ENCODE measurements around the gene FDCSP. TPM values are rescaled to one million over a fixed set of nuclear protein-coding genes. Genes with fewer than 3 reads are reported as not detected.

Gene FDCSP
- total RNA-seq, 1 experiment from 2014 or later, result not detected

- DNase-seq, result peak; percentile 57 to 71
- H3K4me1 ChIP-seq, result peaks cover 39% of the 10 kb centered on the region
- Mint-ChIP-seq H3K9me3 (ENCODE audit: unreplicated experiment) (peaks cover 17% of the 10 kb centered on the region), H3K36me3 (ENCODE audit: insufficient read depth, unreplicated experiment) (peaks cover 8% of the 10 kb centered on the region), H3K27me3 (ENCODE audit: insufficient read depth, unreplicated experiment) (no peaks in the 10 kb centered on the region), H3K4me1 (ENCODE audit: low read depth, unreplicated experiment) (peaks cover 37% of the 10 kb centered on the region), H3K27ac (ENCODE audit: unreplicated experiment) (peak overlapping the region; percentile 90), H3K4me3 (ENCODE audit: unreplicated experiment) (peak overlapping the region; percentile 68)
- no peaks in the 10 kb centered on the region for H3K36me3 ChIP-seq (ENCODE audit: control insufficient read depth, insufficient read depth, low read length)
- CTCF ChIA-PET, result interaction anchor here (0.6 to 2.3 kb wide), 7 partner anchors 15 to 388 kb away, joined by 3 to 15 read pairs (median 9); no protein-coding TSS in a partner anchor
- no peaks in the 10 kb centered on the region for H3K9me3 ChIP-seq
- no TSS peak for BruUV-seq (replicated peaks)
- H3K27me3 ChIP-seq (replicated peaks; ENCODE audit: control insufficient read depth, insufficient read depth, low read length), result no peaks in the 10 kb centered on the region
- peak; percentile 58 to 82 for TF ChIP-seq CTCF (IDR thresholded peaks at IDR 0.05; ENCODE audit: insufficient read depth in 1 of 2, low read depth in 1 of 2, low read length in 1 of 2, severe bottlenecking in 1 of 2, unreplicated experiment in 1 of 2)
- H3K4me3 ChIP-seq (ENCODE audit: low read depth, low read length), result no peak overlapping the region
- intact Hi-C loops (cut with micrococcal nuclease; ENCODE audit: unreplicated experiment), result loop anchor here (1.0 to 2.0 kb wide), 7 partner anchors 85 to 495 kb away; no protein-coding TSS in a partner anchor
- POLR2A ChIA-PET, result interaction anchor here (1.4 kb wide), 1 partner anchor 200 kb away, joined by 5 read pairs; no protein-coding TSS in a partner anchor
Observed at GRCh38 chr4:70183168-70183939, 42.6 kb upstream of the FDCSP start.

DNA sequence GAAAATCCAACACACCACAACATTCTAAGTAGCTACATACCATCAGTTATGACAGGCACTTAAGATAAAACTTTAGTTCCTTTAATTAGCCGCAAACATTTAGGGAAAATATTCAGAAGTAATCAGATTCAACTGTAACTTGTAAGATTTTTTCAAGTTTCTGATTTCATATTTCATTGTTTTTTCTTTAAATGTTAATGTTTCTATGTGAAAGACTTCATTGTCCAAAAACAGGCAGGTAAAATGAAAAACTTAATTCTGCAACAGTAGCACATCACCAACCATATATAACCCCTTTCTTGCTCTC lies 42.0 kb upstream of the FDCSP start:
- ChIA-PET CTCF (interaction anchor here (0.6 to 2.3 kb wide), 7 partner anchors 14 to 388 kb away, joined by 3 to 15 read pairs (median 9); no protein-coding TSS in a partner anchor), POLR2A (no interaction called here)
- peaks cover 37% of the 10 kb centered on the region for H3K4me1 Mint-ChIP-seq (ENCODE audit: low read depth, unreplicated experiment)
- no peaks in the 10 kb centered on the region for H3K27me3 ChIP-seq (replicated peaks; ENCODE audit: control insufficient read depth, insufficient read depth, low read length)
- no peak overlapping the region for H3K4me3 Mint-ChIP-seq (ENCODE audit: unreplicated experiment)
- no TSS peak for BruUV-seq (replicated peaks)
- no peaks in the 10 kb centered on the region for H3K36me3 ChIP-seq (ENCODE audit: control insufficient read depth, insufficient read depth, low read length)
- H3K27ac Mint-ChIP-seq (ENCODE audit: unreplicated experiment), result peak overlapping the region; percentile 90
- no peak for TF ChIP-seq CTCF (IDR thresholded peaks at IDR 0.05; ENCODE audit: insufficient read depth in 1 of 2, low read depth in 1 of 2, low read length in 1 of 2, severe bottlenecking in 1 of 2, unreplicated experiment in 1 of 2)
- no peak for DNase-seq
- H3K9me3 Mint-ChIP-seq (ENCODE audit: unreplicated experiment), result peaks cover 17% of the 10 kb centered on the region
- peaks cover 8% of the 10 kb centered on the region for H3K36me3 Mint-ChIP-seq (ENCODE audit: insufficient read depth, unreplicated experiment)
- intact Hi-C loops (cut with micrococcal nuclease; ENCODE audit: unreplicated experiment), result loop anchor here (1.0 to 2.0 kb wide), 7 partner anchors 85 to 495 kb away; no protein-coding TSS in a partner anchor
- H3K27me3 Mint-ChIP-seq (ENCODE audit: insufficient read depth, unreplicated experiment), result no peaks in the 10 kb centered on the region
- H3K4me1 ChIP-seq, result peaks cover 39% of the 10 kb centered on the region
- H3K4me3 ChIP-seq (ENCODE audit: low read depth, low read length), result no peak overlapping the region
- no peaks in the 10 kb centered on the region; the same call in 1 of the 2 replicates for H3K9me3 ChIP-seq

- no TSS peak for BruUV-seq (replicated peaks)
- Mint-ChIP-seq H3K36me3 (ENCODE audit: insufficient read depth, unreplicated experiment) (peaks cover 6% of the 10 kb centered on the region), H3K4me1 (ENCODE audit: low read depth, unreplicated experiment) (peaks cover 33% of the 10 kb centered on the region), H3K27ac (ENCODE audit: unreplicated experiment) (no peak overlapping the region), H3K27me3 (ENCODE audit: insufficient read depth, unreplicated experiment) (no peaks in the 10 kb centered on the region), H3K9me3 (ENCODE audit: unreplicated experiment) (peaks cover 25% of the 10 kb centered on the region), H3K4me3 (ENCODE audit: unreplicated experiment) (no peak overlapping the region)
- DNase-seq, result no peak
- H3K4me3 ChIP-seq (ENCODE audit: low read depth, low read length), result no peak overlapping the region
- ChIA-PET CTCF (no interaction called here), POLR2A (no interaction called here)
- intact Hi-C loops (cut with micrococcal nuclease; ENCODE audit: unreplicated experiment), result no loop called here
- peaks cover 23% of the 10 kb centered on the region for H3K4me1 ChIP-seq
- H3K36me3 ChIP-seq (ENCODE audit: control insufficient read depth, insufficient read depth, low read length), result no peaks in the 10 kb centered on the region
- H3K9me3 ChIP-seq, result no peaks in the 10 kb centered on the region; the same call in 1 of the 2 replicates
- no peaks in the 10 kb centered on the region for H3K27me3 ChIP-seq (replicated peaks; ENCODE audit: control insufficient read depth, insufficient read depth, low read length)
- no peak for TF ChIP-seq CTCF (IDR thresholded peaks at IDR 0.05; ENCODE audit: insufficient read depth in 1 of 2, low read depth in 1 of 2, low read length in 1 of 2, severe bottlenecking in 1 of 2, unreplicated experiment in 1 of 2)
Observed at GRCh38 chr4:70187216-70187615, 38.7 kb upstream of the FDCSP start.
